HG03342 (cell line): Measurements from ENCODE around the gene GBF1.
"Not testable (repeated sequence)": the region's sequence is repeated elsewhere in the genome, so short reads cannot be mapped to it uniquely, and the experiment has no call there.

Experiments used
- ATAC-seq: cut with Tn5 transposase; IDR thresholded peaks from one replicate; pipeline ENCODE4 v1.9.1; 2021; ENCODE audit warnings: mild to moderate bottlenecking, moderate library complexity; ENCODE audit not compliant: unreplicated experiment

The GBF1 gene

GRCh38 chr10:102298899-102299298, 53.6 kb downstream of the GBF1 start:
- ATAC-seq: no peak

- no peak for ATAC-seq
These were observed 54.5 kb downstream of the GBF1 start for GRCh38 chr10:102299873-102300272.

- ATAC-seq: no peak
These were observed 55.0 kb downstream of the GBF1 start for GRCh38 chr10:102300278-102300843.

GRCh38 chr10:102300912-102301311, 55.6 kb downstream of the GBF1 start:
- ATAC-seq: not testable (repeated sequence)

GRCh38 chr10:102301332-102301731, 56.0 kb downstream of the GBF1 start:
- not testable (repeated sequence) for ATAC-seq

- ATAC-seq: no peak
These were observed 57.3 kb downstream of the GBF1 start for GRCh38 chr10:102302611-102303010.

GRCh38 chr10:102306006-102306405, 60.7 kb downstream of the GBF1 start:
- no peak for ATAC-seq

GRCh38 chr10:102306710-102307109, 61.4 kb downstream of the GBF1 start:
- no peak for ATAC-seq

- ATAC-seq: not testable (repeated sequence)
These were observed 63.0 kb downstream of the GBF1 start for GRCh38 chr10:102308318-102308717.

- no peak for ATAC-seq
These were observed 63.9 kb downstream of the GBF1 start for GRCh38 chr10:102309236-102309635.

GRCh38 chr10:102309916-102310315, 64.6 kb downstream of the GBF1 start:
- no peak for ATAC-seq

GRCh38 chr10:102310361-102311024, 65.2 kb downstream of the GBF1 start:
- no peak for ATAC-seq

GRCh38 chr10:102311025-102311420, 65.7 kb downstream of the GBF1 start:
- no peak for ATAC-seq

GRCh38 chr10:102312683-102313082, 67.4 kb downstream of the GBF1 start:
- ATAC-seq: no peak

GRCh38 chr10:102313221-102313896, 68.0 kb downstream of the GBF1 start:
- ATAC-seq: no peak

GRCh38 chr10:102314801-102315200, 69.5 kb downstream of the GBF1 start:
- no peak for ATAC-seq

- no peak for ATAC-seq
These were observed 71.1 kb downstream of the GBF1 start for GRCh38 chr10:102316421-102316820.

GRCh38 chr10:102322914-102323313, 77.6 kb downstream of the GBF1 start:
- no peak for ATAC-seq

- no peak for ATAC-seq
These were observed 78.7 kb downstream of the GBF1 start for GRCh38 chr10:102324061-102324460.

GRCh38 chr10:102326031-102326430, 80.7 kb downstream of the GBF1 start:
- no peak for ATAC-seq

- no peak for ATAC-seq
These were observed 81.7 kb downstream of the GBF1 start for GRCh38 chr10:102327002-102327401.

- ATAC-seq: no peak
These were observed 82.3 kb downstream of the GBF1 start for GRCh38 chr10:102327641-102328040.
